ENCODE data around the gene PRCD. TPM values are rescaled to one million over a fixed set of nuclear protein-coding genes. Genes with fewer than 3 reads are reported as not detected.

Gene PRCD
- polyA plus RNA-seq, 1 donor (not counting 4 experiments of a cell fraction or from before 2014, with no cell fraction given), result 1.2 TPM

DNA sequence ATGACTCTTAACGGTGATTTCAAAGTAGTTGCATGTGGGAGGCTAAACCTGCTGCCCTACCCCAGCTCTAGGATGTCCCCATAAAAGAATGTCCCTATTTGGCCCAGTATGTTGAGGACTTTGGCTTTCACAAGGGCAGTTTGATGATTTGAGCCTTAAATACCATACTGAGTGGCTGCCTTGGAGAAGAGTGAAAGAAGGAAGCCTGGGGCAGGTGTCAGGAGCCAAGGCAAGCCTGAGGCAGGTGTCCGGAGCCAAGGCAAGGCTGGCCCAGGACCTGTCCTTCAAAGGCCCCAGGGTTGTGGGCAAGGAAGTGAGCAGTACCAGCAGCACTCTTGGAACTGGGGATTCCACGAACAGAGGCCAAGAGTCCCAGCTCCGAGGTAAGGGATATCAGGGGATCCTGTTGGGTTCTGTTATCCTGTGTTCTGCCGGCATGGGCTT is 27.2 kb downstream of the PRCD start:
- H2AFZ ChIP-seq (ENCODE audit: control insufficient read depth, low read length), result no peak overlapping the region
- no peak for DNase-seq (ENCODE audit: low read depth, low spot score)
- no peak overlapping the region for H3K27ac ChIP-seq (ENCODE audit: control insufficient read depth, insufficient read depth, low read length)

DNA sequence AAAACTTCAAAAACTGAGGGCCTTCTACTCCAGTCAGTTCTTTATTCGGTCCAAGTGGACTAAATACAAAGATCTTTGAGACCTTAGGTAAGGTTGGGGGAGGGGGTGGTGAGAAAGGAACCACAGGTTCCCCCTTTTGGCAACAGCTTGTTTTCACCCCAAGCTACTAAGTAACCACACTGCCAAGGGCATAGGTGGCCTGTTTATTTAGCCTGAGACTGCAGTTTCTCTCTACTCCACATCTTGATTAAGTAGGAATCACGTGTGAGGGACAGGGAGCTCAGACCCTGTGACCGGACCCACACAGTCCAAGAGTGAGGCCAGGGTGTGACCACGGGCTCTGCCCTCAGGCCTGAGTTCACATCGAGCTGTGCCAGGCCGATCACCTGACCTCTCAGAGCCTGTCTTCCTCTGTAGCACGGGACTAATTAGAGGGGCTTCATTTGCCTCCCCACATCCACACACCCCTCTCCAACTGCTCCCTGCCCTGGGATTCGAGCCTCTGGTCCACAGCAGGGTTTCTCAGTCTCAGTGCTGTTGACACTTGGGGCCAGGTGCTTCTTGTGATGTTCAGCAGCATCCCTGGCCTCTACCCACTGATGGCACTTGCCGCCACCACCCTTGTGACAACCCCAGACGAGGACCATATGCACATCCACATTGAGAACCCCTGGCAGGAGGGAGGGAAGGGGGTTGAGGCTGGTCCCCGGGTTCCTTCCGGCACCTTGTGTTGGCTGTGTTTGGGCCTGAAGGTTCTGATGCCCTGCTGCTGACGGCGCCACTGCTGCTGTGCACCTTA is 28.0 kb downstream of the PRCD start:
- H3K4me2 ChIP-seq (ENCODE audit: control insufficient read depth, extremely low read depth, insufficient read depth, low read depth, low read length), result no peak overlapping the region
- peaks cover 16 to 26% of the 10 kb centered on the region in 2 experiments for H3K36me3 ChIP-seq (ENCODE audit: control insufficient read depth in 2 of 2, extremely low read depth in 1 of 2, insufficient read depth in 2 of 2, low read length in 2 of 2)
- dilution Hi-C loops (cut with MboI; ENCODE audit: extremely low pct_ligation_motif_present, low sequenced_read_pairs), result no loop called here
- peaks cover 7% of the 10 kb centered on the region for H3K79me2 ChIP-seq (ENCODE audit: control insufficient read depth, insufficient read depth, low read length)
- H3K9me1 ChIP-seq (ENCODE audit: control insufficient read depth, extremely low read depth, insufficient read depth, low read length), result peaks cover 4% of the 10 kb centered on the region
- no peak overlapping the region for H2AFZ ChIP-seq (ENCODE audit: control insufficient read depth, low read length)
- FAIRE-seq (no peak), DNase-seq (ENCODE audit: low read depth, low spot score) (no peak)
- H3K9me3 ChIP-seq (ENCODE audit: control insufficient read depth, low read depth, low read length), result no peaks in the 10 kb centered on the region
- no peaks in the 10 kb centered on the region for H3K27me3 ChIP-seq (ENCODE audit: control insufficient read depth, extremely low read depth, insufficient read depth, low read length)
- no peak overlapping the region for H3K4me3 ChIP-seq (ENCODE audit: control insufficient read depth in 2 of 3, extremely low read depth in 1 of 3, insufficient read depth in 2 of 3, low read depth in 1 of 3, low read length in 3 of 3)
- H4K20me1 ChIP-seq (ENCODE audit: control insufficient read depth, extremely low read depth, insufficient read depth, low read length), result peaks cover 14% of the 10 kb centered on the region
- H3K27ac ChIP-seq (ENCODE audit: control insufficient read depth, insufficient read depth, low read length), result no peak overlapping the region
- H3K4me1 ChIP-seq (ENCODE audit: control insufficient read depth, extremely low read depth, insufficient read depth, low read length), result peaks cover 16% of the 10 kb centered on the region
- TF ChIP-seq CTCF (optimal IDR thresholded peaks at IDR 0.05 in 1 of 3, IDR thresholded peaks at IDR 0.05 in 1 of 3, conservative IDR thresholded peaks at IDR 0.05 in 1 of 3; ENCODE audit: extremely low read depth in 1 of 3, insufficient read depth in 2 of 3, low read length in 3 of 3) (no peak), EZH2 (IDR thresholded peaks at IDR 0.05; ENCODE audit: low read length) (no peak)
- H3K9ac ChIP-seq (ENCODE audit: control insufficient read depth, extremely low read depth, insufficient read depth, low read length), result no peak overlapping the region

More for the DNA sequence above, 27.2 kb downstream of the PRCD start:
- no peak for TF ChIP-seq EZH2 (IDR thresholded peaks at IDR 0.05; ENCODE audit: low read length)
- no peak for TF ChIP-seq CTCF (optimal IDR thresholded peaks at IDR 0.05 in 1 of 3, IDR thresholded peaks at IDR 0.05 in 1 of 3, conservative IDR thresholded peaks at IDR 0.05 in 1 of 3; ENCODE audit: extremely low read depth in 1 of 3, insufficient read depth in 2 of 3, low read length in 3 of 3)
- Histone ChIP-seq H3K9ac (ENCODE audit: control insufficient read depth, extremely low read depth, insufficient read depth, low read length) (no peak overlapping the region), H3K4me3 (ENCODE audit: control insufficient read depth in 2 of 3, extremely low read depth in 1 of 3, insufficient read depth in 2 of 3, low read depth in 1 of 3, low read length in 3 of 3) (no peak overlapping the region), H4K20me1 (ENCODE audit: control insufficient read depth, extremely low read depth, insufficient read depth, low read length) (peaks cover 18% of the 10 kb centered on the region), H3K4me1 (ENCODE audit: control insufficient read depth, extremely low read depth, insufficient read depth, low read length) (peaks cover 24% of the 10 kb centered on the region), H3K9me1 (ENCODE audit: control insufficient read depth, extremely low read depth, insufficient read depth, low read length) (peaks cover 4% of the 10 kb centered on the region), H3K79me2 (ENCODE audit: control insufficient read depth, insufficient read depth, low read length) (peaks cover 7% of the 10 kb centered on the region), H3K4me2 (ENCODE audit: control insufficient read depth, extremely low read depth, insufficient read depth, low read depth, low read length) (peak overlapping the region; percentile 10), H3K27me3 (ENCODE audit: control insufficient read depth, extremely low read depth, insufficient read depth, low read length) (no peaks in the 10 kb centered on the region), H3K9me3 (ENCODE audit: control insufficient read depth, low read depth, low read length) (no peaks in the 10 kb centered on the region), H3K36me3 (ENCODE audit: control insufficient read depth in 2 of 2, extremely low read depth in 1 of 2, insufficient read depth in 2 of 2, low read length in 2 of 2) (peaks cover 10 to 27% of the 10 kb centered on the region in 2 experiments)
- FAIRE-seq, result no peak
- dilution Hi-C loops (cut with MboI; ENCODE audit: extremely low pct_ligation_motif_present, low sequenced_read_pairs), result no loop called here

Measured in keratinocyte (primary cell).